NCI-H345 treated with DMSO at 0.1 percent for 48 hours (cell line): Measurements from ENCODE around the gene EPHA8.

Source experiments
- DNase-seq: peaks from one replicate; lab custom pipeline; 2025; ENCODE audit not compliant: unreplicated experiment; lab: John Stamatoyannopoulos, UW

Gene EPHA8

DNA sequence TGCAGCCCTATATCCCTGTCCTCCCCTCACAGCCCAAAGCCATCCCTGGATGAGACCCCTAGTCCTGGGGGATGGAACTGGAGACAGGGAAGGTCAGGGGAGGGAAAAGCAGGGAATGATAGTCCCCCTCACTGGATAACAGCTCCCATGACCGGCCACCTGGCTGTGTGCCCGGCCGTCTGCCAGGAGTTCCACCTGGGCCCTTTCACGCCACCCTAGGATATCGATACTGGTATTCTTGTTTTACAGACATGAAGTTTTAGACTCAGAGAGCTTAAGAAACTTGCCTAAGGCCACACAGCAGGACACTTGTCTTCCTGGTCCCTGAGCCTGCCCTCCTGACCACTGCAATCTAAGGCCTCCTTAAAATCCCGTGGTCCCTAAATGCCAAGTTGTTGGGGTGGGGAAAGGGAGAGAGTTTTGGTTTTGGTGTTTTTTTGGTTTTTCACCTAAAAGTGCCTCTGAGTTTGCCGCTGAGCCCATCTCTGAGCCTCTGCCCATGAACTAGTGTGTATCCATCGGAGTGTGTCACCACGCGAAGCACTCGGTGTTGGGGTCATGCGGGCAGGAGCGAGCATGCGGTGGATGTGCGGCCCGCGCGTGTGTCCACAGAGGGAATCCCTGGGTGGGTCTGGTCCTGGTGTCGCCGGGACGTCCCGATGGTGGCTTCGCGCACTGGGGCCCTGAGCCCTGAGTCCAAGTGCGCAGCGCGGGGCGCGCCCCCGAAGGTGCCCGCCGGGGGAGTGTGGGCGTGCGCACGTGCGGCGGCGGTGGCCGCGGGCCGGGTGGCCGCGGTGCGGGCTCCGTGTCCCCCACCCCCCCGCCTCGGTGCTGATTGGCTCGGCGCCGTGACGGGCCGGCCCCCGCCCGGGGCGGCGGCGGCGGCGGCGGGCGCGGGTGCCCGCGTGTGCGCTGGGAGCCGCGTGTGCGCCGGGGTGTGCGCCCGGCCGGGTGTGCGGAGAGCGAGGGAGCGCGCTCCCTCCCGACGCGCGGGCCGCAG is at the start of gene EPHA8:
EPHA8 (plus strand) TSS at position 906 of the 1,000 bp plus-strand sequence. CDS start 147 bp downstream, outside the sequence.
- no peak for DNase-seq

DNA sequence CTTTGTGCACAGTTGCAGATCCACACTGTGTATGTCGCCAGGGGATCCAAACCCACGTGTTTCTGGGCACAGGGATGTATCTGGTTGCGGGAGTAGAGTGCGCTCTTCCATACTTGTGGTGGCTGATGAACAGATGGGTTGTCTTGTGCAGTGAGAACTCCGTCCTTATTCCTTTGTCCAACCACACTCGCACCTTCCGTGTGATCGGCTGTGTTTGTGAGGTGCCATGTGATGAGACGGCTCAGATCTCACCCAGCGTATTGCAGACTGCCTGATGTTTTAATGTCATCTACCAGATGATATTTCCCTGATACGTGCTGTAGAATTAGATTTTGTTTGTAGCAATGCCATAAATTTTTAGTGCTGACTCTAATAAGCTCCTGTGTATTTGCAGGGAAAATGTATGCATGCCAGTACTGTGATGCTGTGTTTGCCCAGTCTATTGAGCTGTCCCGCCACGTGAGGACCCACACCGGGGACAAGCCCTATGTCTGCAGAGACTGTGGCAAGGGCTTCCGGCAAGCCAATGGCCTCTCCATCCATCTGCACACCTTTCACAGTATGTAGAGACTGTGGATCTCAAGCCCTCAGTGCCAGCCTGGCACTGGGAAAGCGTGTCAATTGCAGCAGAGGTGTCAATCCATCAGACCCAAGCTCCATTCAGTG is 46.2 kb upstream of the EPHA8 start:
- no peak for DNase-seq

DNA sequence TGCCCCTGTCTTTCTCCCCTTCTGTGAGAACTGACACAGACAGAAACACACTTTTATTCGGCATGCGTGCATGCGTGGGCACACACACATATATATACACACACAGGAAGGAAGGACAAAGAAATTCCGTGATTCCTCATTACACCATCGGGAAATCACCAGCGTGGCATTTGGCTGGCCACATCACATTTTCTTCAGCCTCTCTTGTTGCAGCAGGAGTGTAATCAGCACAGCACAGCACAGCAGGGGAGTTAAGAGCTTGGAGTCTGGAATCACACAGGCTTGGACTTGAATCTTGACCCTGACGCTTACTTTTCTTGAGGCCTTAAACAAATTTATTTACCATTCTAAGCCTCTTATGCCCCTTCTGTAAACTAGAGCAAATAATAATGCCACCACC is 45.3 kb upstream of the EPHA8 start:
- DNase-seq: no peak

DNA sequence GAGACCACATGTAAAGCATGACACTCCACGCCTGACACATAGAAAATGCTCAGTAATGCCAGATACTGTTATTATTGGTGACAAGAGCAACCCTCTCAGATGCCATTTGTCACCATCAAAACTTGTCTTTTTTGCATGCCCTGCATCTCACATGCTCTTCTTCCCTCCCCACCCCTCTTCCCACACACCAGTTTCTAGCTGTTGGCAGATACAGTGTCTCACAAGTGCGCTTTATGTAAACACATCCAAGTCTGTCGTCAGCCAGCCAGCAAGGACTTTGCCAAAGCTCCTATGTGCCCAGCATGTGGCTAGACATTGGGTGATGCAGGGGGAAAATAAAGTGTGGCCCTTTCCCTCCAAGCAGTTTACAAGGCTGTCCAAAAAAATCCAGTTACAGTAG is 44.9 kb upstream of the EPHA8 start:
- DNase-seq: no peak

DNA sequence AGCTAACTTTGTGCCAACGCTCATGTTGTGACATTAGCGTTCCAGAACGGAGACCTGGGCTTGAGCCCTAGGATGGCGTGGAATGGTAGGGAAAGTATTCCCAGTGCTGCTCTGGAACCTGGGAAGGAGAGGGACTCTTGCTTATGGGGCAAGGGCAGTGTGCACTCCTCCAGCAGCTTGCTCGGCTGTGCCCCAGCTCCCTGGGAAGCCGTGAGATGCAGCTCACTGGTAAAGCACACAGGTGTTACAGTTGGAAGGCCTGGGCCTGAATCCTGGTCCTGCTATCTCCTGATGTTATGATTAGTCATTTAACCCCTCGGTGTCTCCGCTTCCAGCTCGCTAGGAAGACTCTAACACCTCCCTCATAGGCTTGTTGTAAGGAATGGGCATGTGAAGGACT is 42.4 kb upstream of the EPHA8 start:
- no peak for DNase-seq

DNA sequence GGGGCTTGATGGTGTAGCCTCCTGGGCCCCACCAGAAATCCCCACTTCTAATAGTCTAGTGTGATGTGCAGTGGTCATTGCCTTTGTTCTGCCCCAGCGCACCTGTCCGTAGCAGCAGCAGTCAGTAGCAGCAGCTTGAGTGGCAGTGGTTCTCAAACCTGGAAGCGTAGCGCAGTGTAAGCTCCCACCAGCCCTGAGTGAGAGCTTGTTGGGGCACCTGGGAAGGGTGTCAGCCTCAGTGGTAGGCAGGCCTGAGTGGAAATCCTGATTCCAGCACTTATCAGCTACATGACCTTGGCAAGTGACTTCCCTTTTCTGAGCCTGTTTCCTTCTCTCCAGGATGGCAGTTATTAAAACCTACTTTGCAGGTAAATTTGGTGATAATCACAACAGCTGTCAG is 41.6 kb upstream of the EPHA8 start:
- no peak for DNase-seq

DNA sequence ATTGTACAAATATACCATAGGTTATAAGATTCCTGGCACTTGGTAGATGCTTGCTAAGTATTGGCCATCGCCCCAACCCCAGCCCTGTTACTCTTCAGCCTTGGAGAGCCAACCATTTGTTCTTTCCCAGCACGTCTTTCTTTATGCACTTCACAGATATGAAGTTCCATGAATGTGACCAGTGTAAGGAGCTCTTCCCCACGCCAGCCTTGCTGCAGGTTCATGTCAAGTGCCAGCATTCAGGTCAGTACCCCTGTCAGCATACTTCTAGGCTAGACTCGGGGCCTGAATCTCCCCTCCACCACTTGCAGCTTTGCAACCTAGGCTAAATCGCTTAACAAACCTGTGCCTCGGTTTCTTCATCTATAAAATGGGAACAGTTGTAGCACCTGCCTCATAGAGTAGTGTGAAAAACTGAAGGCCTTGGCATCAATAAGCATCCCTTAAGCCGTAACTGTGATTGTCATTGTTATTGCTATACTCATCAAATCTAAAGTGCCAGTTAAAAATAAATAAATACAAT is 41.0 kb upstream of the EPHA8 start:
- no peak for DNase-seq

DNA sequence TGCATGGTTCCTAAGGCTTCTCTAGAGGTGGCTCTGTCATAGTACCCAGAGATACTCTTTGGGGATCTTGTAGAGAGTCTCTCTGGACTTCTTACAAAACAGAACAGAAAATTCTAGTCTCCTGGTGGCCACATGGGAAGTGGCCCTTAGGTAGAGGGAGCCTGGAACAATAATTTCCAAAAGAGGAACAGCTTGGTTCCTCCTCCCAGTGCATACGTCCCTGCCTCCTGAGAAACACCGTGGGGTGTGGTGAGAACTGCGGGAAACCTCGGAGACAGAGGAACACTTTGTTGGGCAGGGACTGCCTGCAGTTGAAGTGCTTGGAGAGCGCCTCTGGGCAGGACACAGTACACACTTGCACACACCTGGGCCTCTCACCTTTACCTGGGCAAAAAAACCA is 38.8 kb upstream of the EPHA8 start:
- no peak for DNase-seq

DNA sequence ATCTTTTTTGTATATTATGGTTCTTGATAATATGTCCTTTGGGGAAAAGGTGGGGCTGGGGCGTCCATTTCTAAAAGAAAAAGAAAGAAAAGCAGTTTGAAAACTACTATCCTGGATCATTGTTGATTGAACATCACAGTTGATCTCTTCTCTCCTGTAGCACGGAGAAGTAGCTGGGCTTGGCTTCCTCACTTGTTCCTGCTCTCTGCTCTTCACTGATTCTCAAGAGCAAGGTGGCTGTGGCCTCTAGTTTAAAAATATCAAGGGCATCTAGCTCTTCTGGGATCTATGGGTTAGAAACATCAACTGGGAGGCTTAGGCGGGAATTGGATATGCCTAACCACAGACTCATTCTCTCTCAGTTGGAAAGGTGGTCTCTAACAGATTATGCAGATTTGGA is 38.1 kb upstream of the EPHA8 start:
- DNase-seq: no peak

DNA sequence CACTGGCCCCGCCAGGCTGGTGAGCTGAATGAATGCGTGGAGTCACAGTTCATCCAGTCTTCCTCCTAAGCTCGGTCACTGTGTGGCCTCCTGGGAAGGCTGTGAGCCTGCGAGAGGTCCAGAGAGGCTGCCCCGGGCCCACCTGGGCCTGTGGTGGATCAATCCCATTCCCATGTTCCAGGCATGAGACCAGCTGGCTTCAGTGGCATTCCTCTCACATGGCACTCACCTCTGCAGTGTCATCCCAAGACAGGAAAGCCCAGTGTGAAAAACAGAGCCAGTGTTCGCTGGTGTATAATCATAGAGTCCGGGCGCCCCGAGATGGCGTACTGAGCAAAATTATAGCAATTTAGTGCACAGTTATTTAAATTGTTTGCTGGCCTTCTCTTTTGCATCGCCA is 37.6 kb upstream of the EPHA8 start:
- DNase-seq: no peak

DNA sequence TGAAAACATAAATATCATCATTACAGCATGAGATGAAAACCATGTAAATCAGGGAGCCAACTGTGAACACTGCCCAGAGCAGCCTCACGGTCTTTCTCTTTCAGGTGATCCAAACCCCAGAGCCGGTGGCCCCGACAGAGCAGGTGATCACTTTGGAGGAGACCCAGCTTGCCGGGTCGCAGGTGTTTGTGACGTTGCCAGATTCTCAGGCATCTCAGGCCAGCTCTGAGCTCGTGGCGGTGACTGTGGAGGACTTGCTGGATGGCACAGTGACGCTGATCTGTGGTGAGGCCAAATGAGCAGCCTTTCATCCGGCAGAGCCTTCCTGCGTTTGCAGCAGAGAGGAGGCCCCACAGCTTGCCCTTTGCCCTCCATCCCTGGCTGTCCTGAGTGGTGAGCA is 37.2 kb upstream of the EPHA8 start:
- no peak for DNase-seq

DNA sequence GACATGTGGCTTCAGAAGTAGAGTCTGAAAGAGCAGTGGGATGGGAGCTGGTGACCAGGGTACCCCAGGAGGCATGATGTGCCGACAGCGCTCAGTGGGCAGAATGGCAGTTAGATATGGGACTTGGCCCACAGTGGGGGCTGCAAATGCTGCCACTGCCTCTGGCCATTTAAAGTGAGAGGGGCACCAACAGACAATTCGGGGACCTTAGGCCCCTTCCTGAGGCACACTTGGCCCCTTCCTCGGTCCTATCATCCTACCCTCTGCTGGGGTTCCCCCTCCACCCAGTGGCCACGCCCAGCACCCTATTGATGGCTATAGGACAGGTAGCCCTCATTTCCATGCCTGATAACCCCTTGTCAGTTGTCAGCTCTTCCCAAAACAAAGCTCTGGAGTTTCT is 36.6 kb upstream of the EPHA8 start:
- DNase-seq: no peak

DNA sequence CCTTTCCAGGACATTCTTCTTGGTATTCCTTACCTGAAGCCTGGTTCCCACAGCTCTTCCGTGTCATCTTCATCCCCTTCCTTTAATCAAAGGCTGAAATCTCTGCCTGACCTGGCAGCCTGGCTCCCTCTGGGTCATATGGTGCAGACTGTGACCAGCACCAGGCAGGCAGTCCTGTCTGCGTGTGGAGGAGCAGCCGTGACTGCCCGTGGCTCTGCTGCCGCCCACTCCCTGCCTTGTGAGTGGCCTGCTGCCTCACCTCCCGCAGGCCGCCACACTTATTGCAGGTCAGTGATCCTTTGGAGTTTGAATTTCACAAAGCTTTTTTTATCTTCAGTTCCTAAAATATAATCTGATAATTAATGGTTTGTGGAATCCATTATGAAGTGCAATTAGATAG is 36.2 kb upstream of the EPHA8 start:
- DNase-seq: no peak

DNA sequence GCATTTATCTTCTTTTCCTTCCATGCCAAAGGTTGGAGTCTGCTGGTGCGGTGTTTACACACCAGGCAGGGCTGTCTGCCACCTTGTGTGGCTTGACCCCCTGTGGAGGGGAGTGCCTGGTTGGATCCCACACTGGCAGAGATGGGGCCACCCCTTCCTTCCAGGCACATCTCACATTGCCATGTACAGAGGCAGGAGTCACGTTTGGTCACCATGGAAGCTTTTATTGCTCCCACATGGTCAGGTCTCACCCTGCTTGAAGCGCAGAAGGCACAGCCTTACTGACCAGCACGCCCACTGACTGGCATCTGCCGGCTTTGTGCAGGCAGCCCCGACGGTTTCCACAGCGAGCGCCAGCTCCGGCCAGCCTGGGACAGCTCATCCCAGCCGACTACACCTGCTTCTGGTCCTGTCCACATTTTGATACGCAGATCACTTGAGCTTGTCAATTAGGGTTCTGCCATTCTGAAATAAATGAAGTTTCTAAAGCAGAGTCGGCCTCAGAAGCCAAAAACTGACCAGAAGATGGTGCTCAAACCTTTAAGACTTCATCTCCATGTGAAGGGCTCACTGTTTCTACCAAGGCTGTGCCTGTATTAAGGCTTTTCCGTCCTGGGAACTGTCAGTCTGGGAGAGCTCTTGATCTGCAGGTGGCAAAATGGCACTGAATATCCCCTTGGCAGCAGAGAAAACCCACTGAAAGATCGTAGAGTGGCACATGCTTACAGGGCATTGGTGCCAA is 35.6 kb upstream of the EPHA8 start:
- DNase-seq: peak; percentile 41

DNA sequence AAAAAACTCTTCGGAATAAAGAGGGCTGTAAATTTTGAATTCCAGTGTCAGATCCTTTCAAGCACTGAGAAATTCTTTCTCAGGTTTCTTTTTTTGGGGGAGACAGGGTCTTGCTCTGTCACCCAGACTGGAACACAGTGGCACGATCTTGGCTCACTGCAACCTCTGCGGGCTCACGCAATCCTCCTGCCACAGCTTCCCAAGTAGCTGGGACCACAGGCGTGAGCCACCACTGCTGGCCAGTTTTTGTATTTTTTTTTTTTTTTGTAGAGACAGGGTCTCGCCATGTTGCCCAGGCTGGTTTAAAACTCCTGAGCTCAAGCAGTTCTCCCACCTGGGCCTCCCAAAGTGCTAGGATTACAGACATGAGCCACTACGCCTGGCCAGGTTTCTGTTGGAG is 34.8 kb upstream of the EPHA8 start:
- no peak for DNase-seq

DNA sequence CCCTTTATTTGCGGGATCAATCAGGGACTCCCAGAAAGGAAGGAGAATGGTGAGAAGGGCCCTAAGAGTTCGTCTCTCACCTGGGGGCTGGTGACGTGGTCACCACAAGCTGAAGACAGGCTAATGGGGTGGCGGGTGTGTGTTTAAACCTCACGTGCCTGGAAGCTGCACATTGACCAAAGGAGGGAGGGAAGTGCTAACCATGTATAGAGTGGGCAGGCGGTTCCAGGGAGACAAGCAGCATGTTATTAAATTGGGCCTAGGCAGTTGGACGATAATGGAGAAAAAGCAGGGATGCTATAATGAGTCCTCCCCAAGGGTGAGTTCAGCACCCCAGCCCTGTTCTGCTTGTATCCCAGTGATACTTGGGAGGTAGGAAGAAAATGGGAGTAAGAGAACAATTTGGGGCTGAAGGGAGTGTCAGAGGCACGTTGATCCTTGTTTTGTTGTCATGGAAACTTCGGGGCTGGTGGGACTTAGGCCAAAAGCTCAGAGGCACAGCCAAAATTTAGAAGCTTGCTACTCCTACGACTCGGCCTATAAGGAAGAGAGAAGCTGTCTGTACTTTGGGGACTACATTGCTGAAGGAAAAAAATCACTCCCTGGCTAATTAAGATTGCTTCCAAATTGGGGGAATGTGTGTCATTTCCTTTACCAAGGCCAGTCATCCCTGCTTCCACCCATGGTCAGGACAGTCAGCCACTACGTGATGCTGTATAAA is 33.2 kb upstream of the EPHA8 start:
- DNase-seq: no peak

DNA sequence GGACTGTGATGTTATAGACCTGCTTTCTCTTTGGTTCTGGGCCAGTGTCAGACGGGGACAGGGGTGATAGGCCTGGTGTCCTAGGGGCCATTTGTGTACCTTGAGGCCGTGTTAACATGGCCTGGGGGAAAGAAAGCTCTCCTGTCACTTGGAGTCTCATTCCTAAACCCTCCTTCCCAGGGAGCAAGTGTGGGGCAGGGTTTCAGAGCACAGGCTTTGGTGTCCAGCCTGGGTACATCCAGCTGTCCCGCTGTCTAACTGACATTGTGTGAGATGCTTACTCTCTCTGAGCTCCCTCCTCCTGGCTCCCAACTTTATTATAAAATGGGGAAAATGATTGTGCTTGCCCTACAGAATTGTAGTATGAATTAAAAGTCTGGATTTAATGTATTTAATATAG is 32.6 kb upstream of the EPHA8 start:
- no peak for DNase-seq

DNA sequence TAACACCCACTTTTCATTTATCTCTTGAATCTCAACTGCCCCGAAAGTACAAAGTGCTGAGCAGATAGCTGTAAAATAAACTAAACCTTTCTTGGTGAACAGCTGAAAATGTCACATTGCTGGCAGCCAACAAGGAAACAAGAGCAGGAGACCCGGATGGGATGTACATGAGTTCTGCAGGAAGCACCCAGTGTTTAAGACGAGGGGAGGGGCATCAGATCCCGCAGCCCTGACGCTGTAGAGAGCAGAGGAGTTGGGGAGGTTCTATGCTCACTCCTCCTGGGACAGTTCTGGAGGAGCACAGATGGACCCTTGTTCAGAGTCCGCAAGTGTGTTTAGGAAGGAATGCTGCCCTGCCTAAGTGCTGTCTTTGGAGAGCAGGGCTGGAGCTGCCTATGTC is 32.0 kb upstream of the EPHA8 start:
- DNase-seq: no peak

DNA sequence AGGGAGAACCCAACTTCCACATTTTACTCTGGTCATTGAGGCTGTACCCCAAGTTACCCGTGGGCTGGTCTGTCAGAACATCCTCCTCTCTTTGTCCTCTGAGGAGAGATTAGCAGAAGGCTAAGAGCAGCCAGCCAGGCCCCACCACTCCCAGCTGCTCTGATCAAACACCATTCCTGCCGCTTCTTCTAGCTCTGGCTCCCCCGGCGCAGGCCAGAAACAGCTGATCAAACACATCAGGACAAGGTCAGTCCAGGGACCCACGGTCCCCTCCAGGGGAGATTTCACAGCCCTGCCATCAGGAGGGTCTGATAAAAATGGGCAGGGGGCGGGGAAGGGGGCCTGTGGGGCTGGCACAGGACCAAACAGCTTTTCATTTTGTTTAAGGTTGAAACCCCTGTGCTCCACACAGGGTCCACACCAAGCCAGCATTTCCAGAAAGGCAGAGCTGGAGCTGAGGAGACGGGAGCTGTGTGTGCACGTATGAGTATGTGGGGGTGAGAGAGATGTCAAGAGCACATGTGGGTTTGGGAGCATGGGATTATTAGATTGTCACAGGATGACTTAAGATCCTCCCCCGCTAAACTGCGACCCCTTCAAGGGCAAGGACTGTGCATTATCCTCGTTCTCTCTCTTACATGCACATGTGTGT is 29.9 kb upstream of the EPHA8 start:
- DNase-seq: peak; percentile 26

DNA sequence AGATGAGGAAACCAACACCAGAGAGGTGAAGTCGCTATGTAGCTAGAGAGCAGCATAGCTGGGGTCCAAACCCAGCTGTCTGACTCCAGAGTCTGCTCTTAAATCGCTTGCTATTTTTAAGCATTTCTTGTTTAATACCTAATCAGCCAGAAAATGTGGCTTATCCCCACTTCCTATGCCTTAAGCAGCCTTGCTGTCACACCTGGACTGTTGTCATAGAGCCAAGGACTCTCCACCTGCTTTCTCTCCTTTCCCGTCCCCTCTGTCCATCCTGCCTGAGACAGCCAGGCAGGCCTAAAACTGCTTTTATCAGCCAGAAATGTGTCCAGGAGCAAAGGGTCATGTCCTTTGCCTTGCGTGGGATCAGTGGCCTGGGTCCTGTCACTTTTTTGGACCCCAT is 28.3 kb upstream of the EPHA8 start:
- DNase-seq: no peak
